Stomach (tissue), 4 donors: ENCODE measurements around the gene RPAP2.

ENCODE experiments used
- CTCF ChIP-seq, 7 experiments: fragments of 450-650 bp in 4 of 7; fragments of 200-600 bp in 3 of 7; sonication (generic) in 3 of 7; IDR thresholded peaks; one replicate each; pipeline ENCODE4 v1.5.1; 2016 to 2019; ENCODE audit warnings: antibody characterized with exemption in 7 of 7, control low read depth in 2 of 7, mild to moderate bottlenecking in 1 of 7
- POLR2A ChIP-seq, 4 donors: fragments of 450-650 bp; IDR thresholded peaks; one replicate each; pipeline ENCODE4 v1.6.1; 2016; ENCODE audit warnings: antibody characterized with exemption in 4 of 4, control low read depth in 2 of 4, mild to moderate bottlenecking in 1 of 4, moderate library complexity in 1 of 4

DNA sequence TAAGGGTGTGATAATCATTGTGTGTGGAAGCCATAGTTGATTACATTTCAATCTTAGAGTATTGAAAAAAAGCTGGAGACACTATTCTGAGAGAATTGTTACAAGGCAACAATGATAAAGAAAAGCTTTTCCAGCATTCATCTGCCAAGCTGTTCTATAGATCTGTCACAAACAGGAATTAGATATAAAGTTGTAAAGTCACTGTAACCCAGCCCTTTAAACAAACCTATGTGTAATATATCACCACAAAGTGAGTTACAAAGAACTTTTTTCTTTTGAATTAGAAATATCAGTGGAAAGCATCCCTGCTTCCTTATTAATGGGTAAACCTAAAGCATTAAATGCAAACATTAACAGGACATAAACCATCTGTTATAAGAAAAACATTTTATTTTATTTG, 55.4 kb downstream of the RPAP2 start:
- TF ChIP-seq CTCF (IDR thresholded peaks at IDR 0.05) (no peak), POLR2A (IDR thresholded peaks at IDR 0.05) (no peak)
